Fibroblast of mammary gland (primary cell): Measurements from ENCODE around the gene PRELP.

Experiments used
- DNase-seq: peaks from one replicate; pipeline ENCODE4 v3.0.0-alpha.2; 2010; ENCODE audit warnings: low read depth
- H3K4me3 ChIP-seq: 2 replicates; pipeline ENCODE4 v1.5.1; 2011; ENCODE audit warnings: low read depth, mild to moderate bottlenecking, low read length, moderate library complexity; ENCODE audit not compliant: control insufficient read depth
- CTCF ChIP-seq: conservative IDR thresholded peaks from 2 replicates; pipeline ENCODE4 v1.5.1; 2011; ENCODE audit warnings: low read depth, low read length, inconsistent platforms; ENCODE audit not compliant: control insufficient read depth, insufficient read depth

The PRELP gene

GRCh38 chr1:203473281-203473680, 2.3 kb upstream of the PRELP start:
- no peak for DNase-seq
- TF ChIP-seq CTCF = no peak
- no peak overlapping the region for H3K4me3 ChIP-seq

- H3K4me3 ChIP-seq = no peak overlapping the region
- no peak for DNase-seq
- no peak for TF ChIP-seq CTCF
These were observed 1.8 kb upstream of the PRELP start for GRCh38 chr1:203473781-203474305.

- no peak for DNase-seq
- TF ChIP-seq CTCF = no peak
These were observed 709 bp downstream of the PRELP start for GRCh38 chr1:203476216-203476814.

GRCh38 chr1:203477748-203478147, 2.1 kb downstream of the PRELP start:
- DNase-seq = no peak
- no peak for TF ChIP-seq CTCF
- no peak overlapping the region for H3K4me3 ChIP-seq

More at GRCh38 chr1:203476216-203476814, 709 bp downstream of the PRELP start:
- no peak overlapping the region for H3K4me3 ChIP-seq

GRCh38 chr1:203478231-203478630, 2.6 kb downstream of the PRELP start:
- no peak for TF ChIP-seq CTCF
- H3K4me3 ChIP-seq = no peak overlapping the region
- no peak for DNase-seq

GRCh38 chr1:203478986-203479385, 3.4 kb downstream of the PRELP start:
- no peak overlapping the region for H3K4me3 ChIP-seq
- no peak for DNase-seq
- no peak for TF ChIP-seq CTCF
